HPDE6-E6E7 (cell line): ENCODE measurements around the gene NBPF8.
"Not testable (repeated sequence)": the region's sequence is repeated elsewhere in the genome, so short reads cannot be mapped to it uniquely, and the experiment has no call there.

ENCODE experiments used
- DNase-seq: peaks from one replicate; pipeline ENCODE4 v3.0.0; 2011; ENCODE audit warnings: missing footprints; ENCODE audit errors: extremely low spot score

The NBPF8 gene

DNA sequence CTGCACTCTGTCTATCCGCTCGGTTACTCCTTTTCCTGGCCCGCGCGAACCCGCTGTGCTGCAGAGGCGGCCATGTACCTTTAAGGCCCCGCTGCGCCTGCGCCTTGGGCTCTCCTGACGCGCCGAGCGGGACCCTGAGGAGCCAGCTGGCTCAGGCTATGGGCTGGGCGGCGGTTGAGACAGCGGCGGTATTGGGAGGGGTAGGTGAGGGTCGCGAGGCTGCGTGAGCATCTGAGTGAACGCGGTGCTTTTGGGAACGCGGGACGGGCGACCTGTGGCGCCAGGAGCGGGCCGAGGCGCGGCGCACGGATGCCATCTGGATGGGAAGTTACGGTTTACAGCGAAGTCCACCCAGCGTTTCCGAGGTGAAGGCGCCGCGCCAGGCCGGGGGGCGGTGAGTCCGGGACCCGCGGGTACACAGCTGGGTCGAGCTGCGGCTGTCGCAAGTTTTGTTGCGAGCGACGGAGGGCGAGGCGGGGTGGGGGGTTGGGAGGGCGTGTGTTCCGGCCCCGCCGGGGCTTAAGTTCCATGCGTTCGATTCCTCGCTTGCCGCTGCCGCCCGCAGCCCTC, at the start of gene NBPF8:
TSS of gene NBPF8 (plus strand) at position 125 of the 570 bp plus-strand sequence. CDS start 21,488 bp downstream, outside the sequence.
- not testable (repeated sequence) for DNase-seq

DNA sequence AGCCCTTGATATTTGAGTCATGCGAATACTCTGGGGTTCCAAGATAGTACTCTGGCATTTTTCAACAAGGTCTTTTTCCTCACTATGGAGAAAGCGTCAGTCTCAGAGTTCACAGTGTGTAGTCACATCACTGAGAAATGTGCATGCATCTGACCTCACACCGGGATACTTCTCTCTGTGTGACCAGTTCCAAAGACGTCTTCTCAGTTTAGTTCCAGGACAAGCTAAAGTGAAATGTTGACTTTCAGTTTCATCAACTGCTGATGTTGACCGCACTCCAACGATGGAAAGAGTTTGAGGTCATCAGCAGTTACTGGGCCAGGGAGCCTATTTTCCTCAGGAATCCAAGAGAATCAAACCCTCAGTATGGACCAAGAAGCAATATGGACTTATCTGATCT, 47.1 kb upstream of the NBPF8 start:
- DNase-seq = not testable (repeated sequence)

GRCh38 chr1:120386651-120387050, 28.2 kb upstream of the NBPF8 start:
- DNase-seq = not testable (repeated sequence)

DNA sequence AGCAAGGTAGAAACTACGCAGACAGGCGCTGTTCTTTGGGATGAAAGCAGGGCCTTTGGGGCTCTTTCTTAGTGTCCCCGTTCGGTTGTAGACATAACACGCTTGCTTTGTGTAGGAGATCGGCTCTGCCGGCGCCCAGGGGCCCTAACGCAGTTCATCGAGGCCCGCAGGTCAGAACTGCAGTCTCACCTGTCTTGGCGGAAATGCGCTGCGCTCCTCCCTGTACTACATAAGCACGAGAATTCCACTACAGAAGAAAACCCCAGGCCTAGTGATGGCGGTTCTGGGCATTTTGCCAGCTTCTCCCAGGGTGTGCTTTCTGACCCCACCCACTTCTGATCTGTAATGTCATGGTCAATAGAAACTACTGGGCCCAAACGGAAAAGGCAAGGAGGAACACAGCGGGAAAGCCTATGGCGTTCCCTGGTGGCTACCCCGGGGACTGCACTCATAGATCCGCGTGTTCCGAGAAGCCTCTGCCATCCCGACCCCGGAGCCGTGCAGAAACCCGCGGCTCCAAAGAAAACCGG, 26.2 kb upstream of the NBPF8 start:
- not testable (repeated sequence) for DNase-seq

DNA sequence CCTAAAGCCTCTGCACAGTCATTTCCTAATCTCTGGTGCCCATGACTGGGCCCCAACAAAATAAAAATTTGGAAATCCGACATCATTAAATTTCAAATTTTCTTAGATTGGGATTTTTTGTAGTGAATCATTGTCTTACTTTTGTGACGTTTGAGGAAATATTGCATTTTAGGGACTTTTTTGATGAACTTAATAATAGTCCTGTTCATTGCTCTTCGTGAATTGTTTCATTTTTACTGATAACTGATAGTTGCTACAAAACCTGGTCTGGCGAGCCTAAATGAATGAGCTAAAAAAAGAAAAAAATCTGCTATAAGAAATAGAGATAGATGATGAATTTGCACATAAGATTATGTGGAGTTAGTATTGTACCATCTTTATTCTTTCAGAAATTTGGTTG, 23.5 kb upstream of the NBPF8 start:
- not testable (repeated sequence) for DNase-seq

DNA sequence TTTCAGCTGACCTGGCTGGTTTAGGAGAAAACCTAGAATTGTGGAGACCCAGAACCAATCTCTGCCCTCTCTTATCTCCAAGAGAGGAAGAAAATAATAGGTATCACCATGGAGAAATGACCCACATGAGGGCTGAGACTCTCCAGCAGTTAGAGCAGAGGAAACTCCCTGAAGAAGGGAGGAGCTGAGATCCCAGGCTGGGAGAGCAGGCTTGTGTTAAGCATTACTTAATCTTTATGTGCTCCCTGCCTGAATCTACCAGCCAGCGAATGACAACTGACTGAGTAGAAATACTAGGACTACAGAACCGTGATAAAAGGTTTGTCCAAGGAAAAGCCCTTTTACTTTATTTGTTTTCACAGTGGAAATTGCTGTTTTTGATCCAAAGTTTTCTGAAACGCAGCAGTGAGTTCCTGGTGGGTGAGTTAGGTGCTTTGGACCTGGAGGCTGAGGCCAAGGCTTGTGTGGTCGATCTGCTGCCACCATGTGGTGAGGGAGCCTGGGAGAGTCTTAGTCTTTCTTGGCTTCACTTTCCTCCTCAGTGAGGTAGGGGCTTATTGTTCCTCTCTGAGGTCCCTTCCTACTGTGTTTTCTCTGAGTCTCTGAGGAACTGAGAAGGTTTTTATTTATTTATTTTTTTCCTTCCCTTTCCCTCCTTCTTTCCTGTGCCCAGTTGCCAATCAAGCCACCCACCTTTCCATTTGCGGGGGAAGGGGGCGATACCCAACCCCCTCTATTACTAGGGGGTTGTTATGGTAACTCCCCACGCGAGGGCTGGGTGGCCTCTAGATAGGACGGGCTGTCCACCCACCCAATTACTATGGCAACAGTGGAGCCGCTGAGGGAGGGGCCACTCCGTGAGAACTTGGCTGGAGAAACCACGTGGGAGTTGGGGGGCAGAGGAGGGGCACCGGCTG, 21.3 kb upstream of the NBPF8 start:
- not testable (repeated sequence) for DNase-seq

- DNase-seq = not testable (repeated sequence)
Measured at GRCh38 chr1:120405348-120405747, 9.5 kb upstream of the NBPF8 start.

GRCh38 chr1:120414451-120414850, 384 bp upstream of the NBPF8 start:
- not testable (repeated sequence) for DNase-seq

DNA sequence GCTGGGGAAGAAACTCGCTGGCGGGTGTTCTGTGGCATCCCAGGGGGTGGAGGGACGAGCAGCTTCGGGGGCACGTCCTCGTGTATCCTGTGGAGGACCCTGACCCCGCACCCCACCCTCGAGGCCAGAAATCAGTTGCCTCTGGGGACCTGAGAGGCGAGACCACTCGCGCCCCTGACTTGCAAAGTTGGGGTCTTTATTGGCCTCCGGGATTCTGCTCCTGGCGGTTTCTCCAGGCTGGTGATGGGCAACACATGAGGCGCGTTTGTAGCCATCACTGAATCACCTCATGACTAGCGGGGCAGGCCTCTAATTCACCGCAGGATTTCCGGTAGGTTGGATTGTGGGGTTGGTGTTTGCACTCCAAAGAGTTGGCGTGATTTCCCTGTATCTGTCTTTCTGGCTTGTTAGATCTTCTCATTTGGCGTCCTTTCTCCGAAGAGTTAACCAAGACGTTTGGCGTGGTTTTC, 692 bp downstream of the NBPF8 start:
- DNase-seq = not testable (repeated sequence)

DNA sequence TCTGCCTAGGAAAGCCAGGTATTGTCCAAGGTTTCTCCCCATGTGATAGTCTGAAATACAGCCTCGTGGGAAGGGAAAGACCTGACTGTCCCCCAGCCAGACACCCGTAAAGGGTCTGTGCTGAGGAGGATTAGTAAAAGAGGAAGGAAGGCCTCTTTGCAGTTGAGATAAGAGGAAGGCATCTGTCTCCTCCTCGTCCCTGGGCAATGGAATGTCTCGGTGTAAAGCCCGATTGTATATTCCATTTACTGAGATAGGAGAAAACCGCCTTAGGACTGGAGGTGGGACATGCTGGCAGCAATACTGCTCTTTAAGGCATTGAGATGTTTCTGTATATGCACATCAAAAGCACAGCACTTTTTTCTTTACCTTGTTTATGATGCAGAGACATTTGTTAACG, 10.2 kb downstream of the NBPF8 start:
- not testable (repeated sequence) for DNase-seq

DNA sequence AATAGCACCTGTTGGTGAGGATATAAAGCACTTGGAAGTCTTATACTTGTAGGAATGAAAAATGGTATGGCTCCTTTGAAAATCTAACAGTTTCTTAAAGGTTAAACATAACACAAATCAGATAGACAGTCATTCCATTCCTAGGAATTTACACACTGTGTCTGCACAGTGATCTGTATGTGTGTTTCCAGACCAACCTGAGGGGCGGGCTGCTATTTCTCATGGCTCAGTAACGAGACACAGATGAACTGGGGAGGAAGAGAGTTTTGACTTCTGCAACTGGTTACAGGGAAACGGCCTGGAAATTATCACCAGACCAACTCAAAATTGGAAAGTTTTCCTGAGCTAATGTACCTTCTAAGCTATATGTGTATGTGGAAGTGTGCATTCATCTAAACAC, 16.8 kb downstream of the NBPF8 start:
- DNase-seq = not testable (repeated sequence)

DNA sequence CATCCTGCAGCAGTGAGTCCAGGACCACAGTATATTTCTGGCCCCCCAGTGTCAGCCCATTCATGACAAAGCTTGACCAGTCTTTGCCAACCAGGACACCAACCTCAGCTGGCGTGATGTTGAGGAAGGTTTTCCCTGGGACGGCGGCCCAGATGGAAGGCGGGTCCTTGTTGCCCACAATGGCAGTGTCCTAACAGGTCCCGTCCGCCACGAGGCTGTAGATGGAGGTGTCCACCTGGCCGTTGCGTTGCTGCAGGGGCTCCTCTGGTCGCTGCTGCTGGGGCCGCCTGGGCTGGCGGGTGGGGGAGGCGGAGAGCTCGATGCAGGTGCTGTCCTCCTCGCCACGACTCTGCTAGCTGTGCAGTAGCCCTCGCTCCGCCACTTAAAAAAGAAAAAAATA, 19.0 kb downstream of the NBPF8 start:
- DNase-seq = not testable (repeated sequence)

DNA sequence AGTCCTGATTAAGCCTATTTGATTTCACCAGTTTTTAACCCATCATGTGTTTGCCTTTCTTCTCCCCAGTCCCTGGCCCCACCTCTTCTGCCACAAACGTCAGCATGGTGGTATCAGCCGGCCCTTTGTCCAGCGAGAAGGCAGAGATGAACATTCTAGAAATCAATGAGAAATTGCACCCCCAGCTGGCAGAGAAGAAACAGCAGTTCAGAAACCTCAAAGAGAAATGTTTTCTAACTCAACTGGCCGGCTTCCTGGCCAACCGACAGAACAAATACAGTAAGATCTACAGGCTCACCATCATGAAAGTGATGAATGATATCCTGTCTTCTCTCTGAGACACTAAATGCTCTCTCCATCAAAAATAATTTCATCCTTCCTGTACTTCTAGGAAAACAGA, 34.3 kb downstream of the NBPF8 start:
- DNase-seq = not testable (repeated sequence)
